Lung (tissue), 12 donors: Measurements from ENCODE around the gene TOGARAM2. TPM values are rescaled to one million over a fixed set of nuclear protein-coding genes. Genes with fewer than 3 reads are reported as not detected.
A peak's percentile ranks its signal among the peaks of the same experiment; 100 is the strongest.

Source experiments
- ATAC-seq: fragments of 200-7000 bp; cut with Tn5 transposase; one replicate; pipeline ENCODE4 v1.9.1; 2020; ENCODE audit warnings: moderate number of reproducible peaks; ENCODE audit not compliant: insufficient read depth, low FRiP score
- DNase-seq, 3 donors: peaks; one replicate each; pipeline ENCODE4 v3.0.0-alpha.2; 2013 to 2017
- H3K27ac ChIP-seq, 2 donors: one replicate each; pipeline ENCODE4 v1.5.1; 2013; ENCODE audit warnings: mild to moderate bottlenecking in 2 of 2, moderate library complexity in 2 of 2, control low read depth in 1 of 2, inconsistent platforms in 1 of 2, low read depth in 1 of 2, low read length in 1 of 2
- H3K27me3 ChIP-seq, 3 donors: one replicate each; pipeline ENCODE4 v1.5.1; 2013; ENCODE audit warnings: low read length in 2 of 3; ENCODE audit not compliant: control insufficient read depth in 3 of 3, insufficient read depth in 3 of 3
- H3K36me3 ChIP-seq, 4 donors: one replicate each; pipeline ENCODE4 v1.5.1; 2013; ENCODE audit warnings: low read length in 4 of 4, mild to moderate bottlenecking in 1 of 4, moderate library complexity in 1 of 4; ENCODE audit not compliant: control insufficient read depth in 4 of 4, insufficient read depth in 4 of 4
- H3K4me1 ChIP-seq, 5 donors: one replicate each; pipeline ENCODE4 v1.5.1; 2013; ENCODE audit warnings: low read length in 5 of 5, mild to moderate bottlenecking in 2 of 5, moderate library complexity in 1 of 5; ENCODE audit not compliant: control insufficient read depth in 5 of 5, insufficient read depth in 5 of 5
- H3K4me3 ChIP-seq: one replicate; pipeline ENCODE4 v1.5.1; 2013; ENCODE audit warnings: mild to moderate bottlenecking, control low read depth, moderate library complexity
- H3K9ac ChIP-seq, 2 donors: one replicate each; pipeline ENCODE4 v1.5.1; 2013; ENCODE audit warnings: low read length in 2 of 2, control low read depth in 1 of 2; ENCODE audit not compliant: insufficient read depth in 1 of 2
- H3K9me3 ChIP-seq, 4 donors: one replicate each; pipeline ENCODE4 v1.5.1; 2013; ENCODE audit warnings: low read length in 3 of 4, mild to moderate bottlenecking in 1 of 4, moderate library complexity in 1 of 4; ENCODE audit not compliant: control insufficient read depth in 4 of 4, insufficient read depth in 3 of 4
- CTCF ChIP-seq: IDR thresholded peaks from 2 replicates; pipeline ENCODE4 v1.5.1; 2012; ENCODE audit warnings: mild to moderate bottlenecking; ENCODE audit errors: control extremely low read depth, extremely low read depth
- WGBS, 2 donors: extraction: QIAGEN DNeasy Blood & Tissue Kit; methylation state at CpG; one replicate each; pipeline ENCODE4 v1.1.7; 2013; 5-methylcytosine and 5-hydroxymethylcytosine counted together
- polyA plus RNA-seq, 2 donors: library from polyadenylated mRNA; stranded (reverse); fragments of 200-250 nt; gene quantifications; one replicate each; pipeline ENCODE4 v1.2.1, GENCODE V29; 2013
- total RNA-seq, 2 donors: library from RNA; depleted of rRNA in 1 of 2; stranded (reverse); fragments of >200 nt in 1 of 2; gene quantifications; one replicate each; pipeline ENCODE4 v1.2.1, GENCODE V29; 2014 to 2021
- donor health status: control.
- donor health status: control.
- donor health status: Bipolar disorder and iron deficiency.
- donor health status: healthy.
- donor health status: DM: yes; HTN: yes; CAD: no.

Gene TOGARAM2
- total and polyA plus RNA-seq, 4 donors, result 7.0 to 19.8 (median 8.6) TPM

- ATAC-seq (no peak), DNase-seq (no peak)
- no peak for TF ChIP-seq CTCF
- H3K4me1 ChIP-seq, result peaks cover 0 to 10% (median 0%) of the 10 kb centered on the region in 5 donors
- H3K36me3 ChIP-seq, result no peaks in the 10 kb centered on the region
- WGBS, 2 donors, result 62 to 89% methylated on average over 3 of the region's 3 CpGs
- no peaks in the 10 kb centered on the region for H3K27me3 ChIP-seq
- no peaks in the 10 kb centered on the region for H3K9me3 ChIP-seq
- no peak overlapping the region for H3K4me3 ChIP-seq
- no peak overlapping the region for H3K27ac ChIP-seq
- no peak overlapping the region for H3K9ac ChIP-seq
Observed at GRCh38 chr2:28980368-28981015, 606 bp upstream of the TOGARAM2 start.

GRCh38 chr2:28981620-28982376, 700 bp downstream of the TOGARAM2 start:
- ATAC-seq, result no peak
- Histone ChIP-seq H3K27ac (peak overlapping the region in 1 of 2 donors; percentile 9), H3K4me1 (peaks cover 0 to 10% (median 0%) of the 10 kb centered on the region in 5 donors), H3K9ac (no peak overlapping the region), H3K4me3 (no peak overlapping the region), H3K36me3 (no peaks in the 10 kb centered on the region), H3K27me3 (no peaks in the 10 kb centered on the region), H3K9me3 (no peaks in the 10 kb centered on the region)
- no peak for DNase-seq
- 80 to 85% methylated on average over 11 of the region's 11 CpGs for WGBS, 2 donors
- TF ChIP-seq CTCF, result no peak

- WGBS, 2 donors, result 79 to 88% methylated on average over 8 of the region's 8 CpGs
- no peak for TF ChIP-seq CTCF
- no peak for ATAC-seq
- H3K9me3 ChIP-seq, result no peaks in the 10 kb centered on the region
- H3K27ac ChIP-seq, result no peak overlapping the region
- H3K4me1 ChIP-seq, result peaks cover 0 to 10% (median 0%) of the 10 kb centered on the region in 5 donors
- no peak for DNase-seq
- H3K36me3 ChIP-seq, result no peaks in the 10 kb centered on the region
- no peak overlapping the region for H3K9ac ChIP-seq
- no peaks in the 10 kb centered on the region for H3K27me3 ChIP-seq
- H3K4me3 ChIP-seq, result no peak overlapping the region
Observed at GRCh38 chr2:28982381-28982950, 1.4 kb downstream of the TOGARAM2 start.
